CD14-positive monocyte (primary cell): ENCODE measurements around the gene SZT2. TPM values are rescaled to one million over a fixed set of nuclear protein-coding genes. Genes with fewer than 3 reads are reported as not detected.
A peak's percentile ranks its signal among the peaks of the same experiment; 100 is the strongest.

Experiments used
- DNase-seq, 3 donors: peaks; one replicate each; pipeline ENCODE4 v3.0.0-alpha.2; 2011 to 2022
- H2AFZ ChIP-seq: 2 replicates; pipeline ENCODE4 v1.6.0; 2012; ENCODE audit warnings: mild to moderate bottlenecking, low read depth, low read length, inconsistent platforms; ENCODE audit not compliant: insufficient read depth, poor library complexity, severe bottlenecking
- H3K27ac ChIP-seq, 2 donors: 1 replicate in 1 of 2; 2 replicates in 1 of 2; pipeline ENCODE4 v1.5.1; 2012 to 2013; ENCODE audit warnings: low read length in 2 of 2, control low read depth in 1 of 2, inconsistent platforms in 1 of 2, low read depth in 1 of 2, mild to moderate bottlenecking in 1 of 2
- H3K27me3 ChIP-seq, 2 donors: one replicate each; pipeline versions ENCODE4 v1.6.0 to v1.6.1; 2011 to 2013; ENCODE audit warnings: low read length in 2 of 2; ENCODE audit not compliant: control insufficient read depth in 2 of 2, insufficient read depth in 2 of 2
- H3K36me3 ChIP-seq, 2 donors: replicated peaks in 1 of 2; 1 replicate in 1 of 2; 2 replicates in 1 of 2; pipeline versions ENCODE4 v1.5.1 to v1.6.1; 2012 to 2013; ENCODE audit warnings: low read length in 2 of 2, control low read depth in 1 of 2, inconsistent platforms in 1 of 2, mild to moderate bottlenecking in 1 of 2; ENCODE audit not compliant: insufficient read depth in 2 of 2, control insufficient read depth in 1 of 2
- H3K4me1 ChIP-seq, 2 donors: 1 replicate in 1 of 2; 2 replicates in 1 of 2; pipeline versions ENCODE4 v1.5.1 to v1.6.1; 2012 to 2013; ENCODE audit warnings: low read length in 2 of 2, control low read depth in 1 of 2, inconsistent platforms in 1 of 2, mild to moderate bottlenecking in 1 of 2, moderate library complexity in 1 of 2; ENCODE audit not compliant: insufficient read depth in 2 of 2, control insufficient read depth in 1 of 2
- H3K4me2 ChIP-seq: replicated peaks from 2 replicates; pipeline ENCODE3; 2012; ENCODE audit warnings: low read length, moderate library complexity, mild to moderate bottlenecking; ENCODE audit not compliant: poor library complexity, severe bottlenecking; ENCODE audit errors: extremely low read depth
- H3K4me3 ChIP-seq, 3 experiments: fragments of 200-600 bp in 1 of 3; sonication (generic) in 1 of 3; replicated peaks in 1 of 3; 1 replicate in 2 of 3; 2 replicates in 1 of 3; pipeline ENCODE4 v1.5.1; 2011 to 2013; ENCODE audit warnings: low read length in 3 of 3, mild to moderate bottlenecking in 3 of 3, control low read depth in 2 of 3, low read depth in 2 of 3, inconsistent platforms in 1 of 3, moderate library complexity in 1 of 3
- H3K79me2 ChIP-seq: 2 replicates; pipeline ENCODE4 v1.6.0; 2012; ENCODE audit warnings: mild to moderate bottlenecking, control low read depth, inconsistent platforms, low read length, moderate library complexity; ENCODE audit not compliant: insufficient read depth
- H3K9ac ChIP-seq: 2 replicates; pipeline ENCODE4 v1.6.0; 2017; ENCODE audit warnings: low read length, mild to moderate bottlenecking; ENCODE audit not compliant: insufficient read depth, poor library complexity, severe bottlenecking
- H3K9me3 ChIP-seq, 2 donors: replicated peaks in 1 of 2; 1 replicate in 1 of 2; 2 replicates in 1 of 2; pipeline versions ENCODE4 v1.5.1 to v1.6.1; 2012 to 2013; ENCODE audit warnings: low read length in 2 of 2, control low read depth in 1 of 2; ENCODE audit not compliant: control insufficient read depth in 1 of 2, insufficient read depth in 1 of 2
- H4K20me1 ChIP-seq: 2 replicates; pipeline ENCODE4 v1.6.0; 2012; ENCODE audit warnings: mild to moderate bottlenecking, low read length, control low read depth, moderate library complexity; ENCODE audit not compliant: insufficient read depth
- H3K27ac Mint-ChIP-seq, 7 donors: one replicate each; pipeline ENCODE4 v1.8.0; 2020; ENCODE audit warnings: mild to moderate bottlenecking in 7 of 7, mixed read lengths in 7 of 7, moderate library complexity in 6 of 7, inconsistent platforms in 2 of 7
- H3K27me3 Mint-ChIP-seq, 3 donors: one replicate each; pipeline ENCODE4 v1.8.0; 2021 to 2022; ENCODE audit warnings: low read depth in 3 of 3, mild to moderate bottlenecking in 3 of 3, mixed read lengths in 3 of 3, moderate library complexity in 3 of 3, inconsistent platforms in 1 of 3
- H3K36me3 Mint-ChIP-seq, 2 donors: one replicate each; pipeline ENCODE4 v1.8.0; 2020; ENCODE audit warnings: mixed read lengths in 2 of 2, inconsistent platforms in 1 of 2, mild to moderate bottlenecking in 1 of 2
- H3K4me1 Mint-ChIP-seq: one replicate; pipeline ENCODE4 v1.8.0; 2020; ENCODE audit warnings: mild to moderate bottlenecking, mixed read lengths
- H3K4me3 Mint-ChIP-seq, 2 donors: one replicate each; pipeline ENCODE4 v1.8.0; 2020; ENCODE audit warnings: mild to moderate bottlenecking in 2 of 2, mixed read lengths in 2 of 2, moderate library complexity in 1 of 2
- H3K9me3 Mint-ChIP-seq, 7 donors: one replicate each; pipeline ENCODE4 v1.8.0; 2020 to 2022; ENCODE audit warnings: mixed read lengths in 7 of 7, mild to moderate bottlenecking in 6 of 7, moderate library complexity in 6 of 7, inconsistent platforms in 2 of 7
- WGBS: methylation state at CpG from one replicate; pipeline ENCODE4 v1.1.5; 2013; ENCODE audit warnings: missing lambda C conversion rate; ENCODE audit not compliant: insufficient coverage; 5-methylcytosine and 5-hydroxymethylcytosine counted together
- intact Hi-C, 2 donors: fragments of 100-400 bp; cut with micrococcal nuclease; formaldehyde crosslinking; loops; one replicate each; pipeline versions ENCODE4 v1.15.0 to v1.15.1; 2023
- polyA plus RNA-seq, 3 donors: library from polyadenylated mRNA; depleted of rRNA in 1 of 3; unstranded in 2 of 3; stranded (reverse) in 1 of 3; fragments of 300-500 nt in 2 of 3; fragments of >200 nt in 1 of 3; fragmentation: Illumina TruSeq in 2 of 3; gene quantifications; 1 replicate in 2 of 3; 2 replicates in 1 of 3; pipeline ENCODE4 v1.2.3, GENCODE V29; 2012 to 2021
- TF ChIP-seq, protein P1 (sequence below): fragments of 200-600 bp; IDR thresholded peaks from one replicate; pipeline ENCODE4 v1.8.0; 2022; ENCODE audit warnings: antibody characterized with exemption, mild to moderate bottlenecking

The SZT2 gene
- polyA plus RNA-seq, 3 donors = 2.4 to 29.9 (median 2.6) TPM

- H3K36me3 Mint-ChIP-seq = peaks cover 55 to 62% of the 10 kb centered on the region in 2 donors
- no peaks in the 10 kb centered on the region for H3K9me3 ChIP-seq
- H3K27me3 ChIP-seq = no peaks in the 10 kb centered on the region
- no peak overlapping the region for H3K9ac ChIP-seq
- no peak overlapping the region for H3K4me3 Mint-ChIP-seq
- H3K79me2 ChIP-seq = peaks cover 89% of the 10 kb centered on the region
- WGBS = 90% methylated on average over 5 of the region's 5 CpGs
- peaks cover 85% of the 10 kb centered on the region for H3K4me1 Mint-ChIP-seq
- peaks cover 0 to 1% (median 0%) of the 10 kb centered on the region in 7 donors for H3K9me3 Mint-ChIP-seq
- peak overlapping the region in 1 of 2 donors; percentile 97 for H3K27ac ChIP-seq
- TF ChIP-seq, protein P1, sequence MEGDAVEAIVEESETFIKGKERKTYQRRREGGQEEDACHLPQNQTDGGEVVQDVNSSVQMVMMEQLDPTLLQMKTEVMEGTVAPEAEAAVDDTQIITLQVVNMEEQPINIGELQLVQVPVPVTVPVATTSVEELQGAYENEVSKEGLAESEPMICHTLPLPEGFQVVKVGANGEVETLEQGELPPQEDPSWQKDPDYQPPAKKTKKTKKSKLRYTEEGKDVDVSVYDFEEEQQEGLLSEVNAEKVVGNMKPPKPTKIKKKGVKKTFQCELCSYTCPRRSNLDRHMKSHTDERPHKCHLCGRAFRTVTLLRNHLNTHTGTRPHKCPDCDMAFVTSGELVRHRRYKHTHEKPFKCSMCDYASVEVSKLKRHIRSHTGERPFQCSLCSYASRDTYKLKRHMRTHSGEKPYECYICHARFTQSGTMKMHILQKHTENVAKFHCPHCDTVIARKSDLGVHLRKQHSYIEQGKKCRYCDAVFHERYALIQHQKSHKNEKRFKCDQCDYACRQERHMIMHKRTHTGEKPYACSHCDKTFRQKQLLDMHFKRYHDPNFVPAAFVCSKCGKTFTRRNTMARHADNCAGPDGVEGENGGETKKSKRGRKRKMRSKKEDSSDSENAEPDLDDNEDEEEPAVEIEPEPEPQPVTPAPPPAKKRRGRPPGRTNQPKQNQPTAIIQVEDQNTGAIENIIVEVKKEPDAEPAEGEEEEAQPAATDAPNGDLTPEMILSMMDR = no peak
- H3K27ac Mint-ChIP-seq = peak overlapping the region in 5 of 7 donors; percentile 47 to 91 (median 82)
- no peak overlapping the region for H3K4me3 ChIP-seq
- peaks cover 72% of the 10 kb centered on the region for H4K20me1 ChIP-seq
- no peak overlapping the region for H3K4me2 ChIP-seq
- DNase-seq = no peak
- H3K27me3 Mint-ChIP-seq = no peaks in the 10 kb centered on the region
- H3K36me3 ChIP-seq = peaks cover 47 to 62% of the 10 kb centered on the region in 2 donors
- intact Hi-C loops = loop anchor here in 1 of 2 donors (10.0 kb wide), 1 partner anchor 189 kb away; the partner anchor contains the start of genes CFAP57 and EBNA1BP2
- H3K4me1 ChIP-seq = peaks cover 64 to 93% of the 10 kb centered on the region in 2 donors
- H2AFZ ChIP-seq = no peak overlapping the region
These were observed 25.7 kb upstream of the SZT2 start for GRCh38 chr1:43363935-43364525.

GRCh38 chr1:43365678-43366077 is 24.0 kb upstream of the SZT2 start:
- H3K27me3 ChIP-seq = no peaks in the 10 kb centered on the region
- H4K20me1 ChIP-seq = peaks cover 57% of the 10 kb centered on the region
- H3K36me3 ChIP-seq = peaks cover 47 to 54% of the 10 kb centered on the region in 2 donors
- intact Hi-C loops = loop anchor here in 1 of 2 donors (10.0 kb wide), 1 partner anchor 191 kb away; the partner anchor contains the start of genes CFAP57 and EBNA1BP2
- Mint-ChIP-seq H3K4me3 (peak overlapping the region in 1 of 2 donors; percentile 55), H3K27ac (peak overlapping the region in 6 of 7 donors; percentile 49 to 95 (median 86)), H3K36me3 (peaks cover 50 to 58% of the 10 kb centered on the region in 2 donors), H3K4me1 (peaks cover 75% of the 10 kb centered on the region), H3K27me3 (no peaks in the 10 kb centered on the region), H3K9me3 (peaks cover 0 to 1% (median 0%) of the 10 kb centered on the region in 7 donors)
- no peaks in the 10 kb centered on the region for H3K9me3 ChIP-seq
- H3K4me2 ChIP-seq = peak overlapping the region; percentile 92
- H3K27ac ChIP-seq = peak overlapping the region; percentile 18 to 97
- no peak overlapping the region for H2AFZ ChIP-seq
- 90% methylated on average over 2 of the region's 2 CpGs for WGBS
- DNase-seq = no peak
- peaks cover 50 to 79% of the 10 kb centered on the region in 2 donors for H3K4me1 ChIP-seq
- TF ChIP-seq, protein P1 = no peak
- peak overlapping the region in 1 of 3 experiments; percentile 98 for H3K4me3 ChIP-seq
- peak overlapping the region; percentile 96 for H3K9ac ChIP-seq
- peaks cover 77% of the 10 kb centered on the region for H3K79me2 ChIP-seq
